HepG2 (cell line): Measurements from ENCODE around the gene FGD5. TPM values are rescaled to one million over a fixed set of nuclear protein-coding genes. Genes with fewer than 3 reads are reported as not detected.

Experiments
- GABPB1 ChIP-seq: IDR thresholded peaks from 2 replicates; pipeline ENCODE4 v1.6.1; 2016; ENCODE audit warnings: mild to moderate bottlenecking, missing genetic modification reagents, moderate library complexity, missing compliant biosample characterization
- GATA4 ChIP-seq: sonication (generic); IDR thresholded peaks from 2 replicates; pipeline ENCODE4 v1.6.1; 2016; ENCODE audit warnings: antibody characterized with exemption, low read depth, borderline replicate concordance
- NR2F1 ChIP-seq, 2 experiments: fragments of 450-650 bp in 1 of 2; formaldehyde crosslinking in 1 of 2; IDR thresholded peaks; 2 replicates each; pipeline versions ENCODE4 v1.5.0 to v1.6.1; 2016 to 2020; ENCODE audit warnings: mild to moderate bottlenecking in 1 of 2, missing compliant biosample characterization in 1 of 2, missing genetic modification reagents in 1 of 2, moderate library complexity in 1 of 2
- PAX8 ChIP-seq: sonication (generic); formaldehyde crosslinking; IDR thresholded peaks from 2 replicates; pipeline ENCODE4 v1.8.0; 2022; ENCODE audit warnings: mild to moderate bottlenecking, missing genetic modification reagents, borderline replicate concordance
- PCBP2 ChIP-seq: fragments of 200-400 bp; formaldehyde crosslinking; optimal IDR thresholded peaks from 2 replicates; pipeline ENCODE3; 2018; ENCODE audit warnings: low read length, low read depth; ENCODE audit not compliant: poor library complexity, severe bottlenecking
- RFX5 ChIP-seq: IDR thresholded peaks from 2 replicates; pipeline ENCODE4 v1.6.1; 2011; ENCODE audit warnings: low read depth, low read length, improper control_type of control experiment
- UBTF ChIP-seq: sonication (generic); formaldehyde crosslinking; IDR thresholded peaks from 2 replicates; pipeline ENCODE4 v1.4.0; 2020; ENCODE audit warnings: mild to moderate bottlenecking, missing genetic modification reagents
- ZBTB21 ChIP-seq: sonication (generic); formaldehyde crosslinking; IDR thresholded peaks from 2 replicates; pipeline ENCODE4 v1.4.0; 2020; ENCODE audit warnings: missing genetic modification reagents
- ZBTB7A ChIP-seq: sonication (generic); formaldehyde crosslinking; IDR thresholded peaks from 2 replicates; pipeline ENCODE4 v1.8.0; 2022; ENCODE audit warnings: mild to moderate bottlenecking, missing genetic modification reagents
- ZKSCAN5 ChIP-seq: sonication (generic); formaldehyde crosslinking; IDR thresholded peaks from 2 replicates; pipeline ENCODE4 v1.5.1; 2020; ENCODE audit warnings: mild to moderate bottlenecking, missing genetic modification reagents
- ZNF576 ChIP-seq: sonication (generic); formaldehyde crosslinking; IDR thresholded peaks from 2 replicates; pipeline ENCODE4 v1.4.0; 2020; ENCODE audit warnings: mild to moderate bottlenecking, missing genetic modification reagents
- ZNF7 ChIP-seq: IDR thresholded peaks from 2 replicates; pipeline ENCODE4 v1.6.1; 2016; ENCODE audit warnings: missing biosample characterization, missing genetic modification reagents
- ZNF878 ChIP-seq: sonication (generic); formaldehyde crosslinking; IDR thresholded peaks from 2 replicates; pipeline ENCODE4 v1.8.1; 2023; ENCODE audit warnings: mild to moderate bottlenecking, missing genetic modification reagents, moderate library complexity
- polyA plus RNA-seq, 8 experiments: library from polyadenylated mRNA; depleted of rRNA in 3 of 8; stranded (reverse) in 7 of 8; unstranded in 1 of 8; fragments of >200 nt; fragmentation: Illumina TruSeq in 4 of 8; extraction: Trizol in 4 of 8; gene quantifications; 2 replicates each; pipeline versions ENCODE4 v1.2.1 to v1.2.3, GENCODE V29; 2011 to 2016; ENCODE audit warnings: low read depth in 4 of 8, missing spikeins in 1 of 8, mixed read lengths in 1 of 8; ENCODE audit not compliant: insufficient read depth in 1 of 8
- total RNA-seq, 5 experiments: library from RNA; depleted of rRNA; stranded (reverse); fragments of >200 nt; fragmentation: Illumina TruSeq; extraction: Trizol; gene quantifications; 2 replicates each; pipeline ENCODE4 v1.2.3, GENCODE V29; 2016; ENCODE audit warnings: low read depth in 1 of 5
- TF ChIP-seq, protein P1 (sequence below): sonication (generic); formaldehyde crosslinking; IDR thresholded peaks from 2 replicates; pipeline ENCODE4 v1.8.0; 2022; ENCODE audit warnings: mild to moderate bottlenecking, missing genetic modification reagents
- TF ChIP-seq, protein P2 (sequence below): sonication (generic); formaldehyde crosslinking; conservative IDR thresholded peaks from 2 replicates; pipeline ENCODE4 v1.8.0; 2022; ENCODE audit warnings: mild to moderate bottlenecking, moderate library complexity, missing genetic modification reagents

The FGD5 gene
- total and polyA plus RNA-seq, 2 of the 13 experiments (the other 11 are each of a cell fraction or from before 2014, with no cell fraction given): 0.17 TPM; not detected in 1

DNA sequence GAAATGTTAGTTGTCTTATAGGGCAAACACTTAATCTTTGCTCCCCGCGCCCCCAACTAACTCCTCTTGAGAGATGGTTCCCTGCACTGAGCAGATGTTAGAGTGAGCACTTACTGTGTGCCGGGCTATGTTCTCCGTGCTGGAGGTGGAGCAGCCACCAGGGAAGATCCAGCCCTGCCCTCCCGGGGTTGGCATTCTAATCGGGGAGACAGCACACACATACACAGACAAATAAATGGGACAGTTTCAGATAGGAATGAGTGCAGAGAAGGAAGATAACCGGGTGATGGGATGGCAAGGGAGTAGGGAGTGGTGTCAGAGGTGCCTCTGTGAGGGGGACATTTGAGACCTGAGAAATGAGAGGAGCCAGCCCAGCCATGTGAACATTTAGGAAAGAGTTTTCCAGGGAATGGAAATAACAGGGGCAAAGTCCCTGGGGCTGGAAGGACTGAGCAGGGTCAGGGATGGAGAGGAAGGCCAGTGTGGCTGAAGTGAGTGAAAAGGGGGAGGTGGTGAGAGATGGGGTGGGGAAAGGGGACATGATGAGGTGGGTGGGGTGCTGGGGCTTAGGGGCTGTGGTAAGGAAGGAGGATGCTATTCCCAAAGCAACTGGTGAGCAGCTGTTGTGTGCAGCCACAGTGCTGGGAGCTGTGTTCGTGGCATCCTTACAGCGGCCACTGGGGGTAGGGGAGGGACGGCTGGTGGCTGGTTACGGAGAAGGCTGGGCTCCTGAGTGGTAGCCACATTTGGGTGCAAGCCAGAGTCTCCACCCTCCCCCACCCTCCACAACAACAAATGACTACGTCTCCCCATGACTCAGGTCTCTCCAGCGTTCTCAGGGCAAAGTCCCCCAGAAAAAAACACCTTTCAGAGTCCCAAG lies 15.4 kb upstream of the FGD5 start (continued):
- TF ChIP-seq, protein P1, sequence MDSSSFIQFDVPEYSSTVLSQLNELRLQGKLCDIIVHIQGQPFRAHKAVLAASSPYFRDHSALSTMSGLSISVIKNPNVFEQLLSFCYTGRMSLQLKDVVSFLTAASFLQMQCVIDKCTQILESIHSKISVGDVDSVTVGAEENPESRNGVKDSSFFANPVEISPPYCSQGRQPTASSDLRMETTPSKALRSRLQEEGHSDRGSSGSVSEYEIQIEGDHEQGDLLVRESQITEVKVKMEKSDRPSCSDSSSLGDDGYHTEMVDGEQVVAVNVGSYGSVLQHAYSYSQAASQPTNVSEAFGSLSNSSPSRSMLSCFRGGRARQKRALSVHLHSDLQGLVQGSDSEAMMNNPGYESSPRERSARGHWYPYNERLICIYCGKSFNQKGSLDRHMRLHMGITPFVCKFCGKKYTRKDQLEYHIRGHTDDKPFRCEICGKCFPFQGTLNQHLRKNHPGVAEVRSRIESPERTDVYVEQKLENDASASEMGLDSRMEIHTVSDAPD: no peak
- no peak for TF ChIP-seq GABPB1 (CRISPR knock-in tag)
- no peak for TF ChIP-seq ZBTB21 (CRISPR knock-in tag)
- TF ChIP-seq UBTF (CRISPR knock-in tag): 0 out of 2 replicates have a peak, but pooled peaks have one; percentile 25
- no peak for TF ChIP-seq ZNF7 (CRISPR knock-in tag)
- TF ChIP-seq ZNF878 (CRISPR knock-in tag): no peak
- TF ChIP-seq PAX8 (CRISPR knock-in tag): no peak
- TF ChIP-seq PCBP2: no peak
- TF ChIP-seq, protein P2, sequence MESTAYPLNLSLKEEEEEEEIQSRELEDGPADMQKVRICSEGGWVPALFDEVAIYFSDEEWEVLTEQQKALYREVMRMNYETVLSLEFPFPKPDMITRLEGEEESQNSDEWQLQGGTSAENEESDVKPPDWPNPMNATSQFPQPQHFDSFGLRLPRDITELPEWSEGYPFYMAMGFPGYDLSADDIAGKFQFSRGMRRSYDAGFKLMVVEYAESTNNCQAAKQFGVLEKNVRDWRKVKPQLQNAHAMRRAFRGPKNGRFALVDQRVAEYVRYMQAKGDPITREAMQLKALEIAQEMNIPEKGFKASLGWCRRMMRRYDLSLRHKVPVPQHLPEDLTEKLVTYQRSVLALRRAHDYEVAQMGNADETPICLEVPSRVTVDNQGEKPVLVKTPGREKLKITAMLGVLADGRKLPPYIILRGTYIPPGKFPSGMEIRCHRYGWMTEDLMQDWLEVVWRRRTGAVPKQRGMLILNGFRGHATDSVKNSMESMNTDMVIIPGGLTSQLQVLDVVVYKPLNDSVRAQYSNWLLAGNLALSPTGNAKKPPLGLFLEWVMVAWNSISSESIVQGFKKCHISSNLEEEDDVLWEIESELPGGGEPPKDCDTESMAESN: no peak
- TF ChIP-seq NR2F1 (CRISPR knock-in tag; IDR thresholded peaks at IDR 0.05): no peak
- TF ChIP-seq ZBTB7A (CRISPR knock-in tag): no peak
- no peak for TF ChIP-seq ZKSCAN5 (CRISPR knock-in tag)
- TF ChIP-seq ZNF576: no peak
- TF ChIP-seq RFX5: peak; percentile 41; the same call in 1 of the 2 replicates
- TF ChIP-seq GATA4: no peak
